Spleen (tissue), 7 donors: ENCODE results near the gene MMRN2.

ENCODE experiments used
- POLR2A ChIP-seq, 3 donors: fragments of 450-650 bp; IDR thresholded peaks; one replicate each; pipeline ENCODE4 v1.5.1; 2017; ENCODE audit warnings: antibody characterized with exemption in 3 of 3, mild to moderate bottlenecking in 1 of 3
- TF ChIP-seq, protein P1 (sequence below), 11 experiments: fragments of 200-600 bp in 7 of 11; fragments of 450-650 bp in 4 of 11; sonication (generic) in 4 of 11; IDR thresholded peaks in 8 of 11; conservative IDR thresholded peaks in 3 of 11; 1 replicate in 7 of 11; 2 replicates in 4 of 11; pipeline versions ENCODE4 v1.4.0 to v1.8.0; 2016 to 2021; ENCODE audit warnings: antibody characterized with exemption in 11 of 11, inconsistent platforms in 4 of 11, mild to moderate bottlenecking in 1 of 11
- donor health status: DM: no; HTN: no; CAD: no; lungs with moderate emphysema.
- donor health status: DM: no; HTN: no; CAD: no.
- donor health status: DM: no; HTN: no; CAD: no.

- TF ChIP-seq, protein P1, sequence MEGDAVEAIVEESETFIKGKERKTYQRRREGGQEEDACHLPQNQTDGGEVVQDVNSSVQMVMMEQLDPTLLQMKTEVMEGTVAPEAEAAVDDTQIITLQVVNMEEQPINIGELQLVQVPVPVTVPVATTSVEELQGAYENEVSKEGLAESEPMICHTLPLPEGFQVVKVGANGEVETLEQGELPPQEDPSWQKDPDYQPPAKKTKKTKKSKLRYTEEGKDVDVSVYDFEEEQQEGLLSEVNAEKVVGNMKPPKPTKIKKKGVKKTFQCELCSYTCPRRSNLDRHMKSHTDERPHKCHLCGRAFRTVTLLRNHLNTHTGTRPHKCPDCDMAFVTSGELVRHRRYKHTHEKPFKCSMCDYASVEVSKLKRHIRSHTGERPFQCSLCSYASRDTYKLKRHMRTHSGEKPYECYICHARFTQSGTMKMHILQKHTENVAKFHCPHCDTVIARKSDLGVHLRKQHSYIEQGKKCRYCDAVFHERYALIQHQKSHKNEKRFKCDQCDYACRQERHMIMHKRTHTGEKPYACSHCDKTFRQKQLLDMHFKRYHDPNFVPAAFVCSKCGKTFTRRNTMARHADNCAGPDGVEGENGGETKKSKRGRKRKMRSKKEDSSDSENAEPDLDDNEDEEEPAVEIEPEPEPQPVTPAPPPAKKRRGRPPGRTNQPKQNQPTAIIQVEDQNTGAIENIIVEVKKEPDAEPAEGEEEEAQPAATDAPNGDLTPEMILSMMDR (IDR thresholded peaks at IDR 0.05 in 8 of 11, conservative IDR thresholded peaks at IDR 0.05 in 3 of 11): no peak
- TF ChIP-seq POLR2A (IDR thresholded peaks at IDR 0.05): no peak
Observed at GRCh38 chr10:86974484-86974883, 17.1 kb upstream of the MMRN2 start.
